GM21423 (cell line): ENCODE measurements around the gene SYCP3.
"Not testable (repeated sequence)": the region's sequence is repeated elsewhere in the genome, so short reads cannot be mapped to it uniquely, and the experiment has no call there.

Experiments used
- ATAC-seq: cut with Tn5 transposase; IDR thresholded peaks from one replicate; pipeline ENCODE4 v1.9.1; 2021; ENCODE audit warnings: mild to moderate bottlenecking, moderate library complexity; ENCODE audit not compliant: unreplicated experiment

Gene SYCP3

DNA sequence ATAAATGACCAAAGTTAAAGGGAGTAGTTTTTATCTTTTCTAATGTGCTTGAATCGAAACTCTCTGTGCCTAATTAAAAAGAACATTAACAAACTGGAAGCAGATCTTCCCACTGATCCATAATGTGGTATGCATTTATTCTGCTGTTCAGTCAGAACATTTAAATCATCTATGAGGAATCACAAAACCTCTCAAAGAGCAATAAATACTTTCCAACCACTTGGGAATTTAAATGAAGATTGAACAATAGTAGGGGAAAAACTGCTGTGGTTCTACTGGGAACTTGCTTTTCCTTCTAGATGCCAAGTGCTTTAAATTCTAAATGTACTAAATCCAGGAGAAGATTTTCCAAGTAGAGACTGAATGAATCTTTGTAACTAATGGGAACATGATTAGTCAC lies 54.2 kb downstream of the SYCP3 start:
- no peak for ATAC-seq

DNA sequence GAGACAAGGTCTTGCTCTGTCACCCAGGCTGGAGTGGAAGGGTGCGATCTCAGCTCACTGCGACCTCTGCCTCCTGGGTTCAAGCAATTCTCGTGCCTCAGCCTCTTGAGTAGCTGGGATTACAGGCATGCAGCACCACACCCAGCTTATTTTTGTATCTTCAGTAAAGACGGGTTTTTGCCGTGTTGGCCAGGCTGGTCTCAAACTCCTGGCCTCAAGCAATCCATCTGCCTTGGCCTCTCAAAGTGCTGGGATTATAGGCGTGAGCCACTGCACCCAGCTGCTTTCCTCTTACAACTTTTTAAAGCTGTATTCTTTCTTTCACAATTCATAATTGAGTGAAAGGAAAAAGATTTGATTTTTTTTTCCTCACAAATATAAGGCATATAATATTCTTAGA lies 57.6 kb downstream of the SYCP3 start:
- not testable (repeated sequence) for ATAC-seq

DNA sequence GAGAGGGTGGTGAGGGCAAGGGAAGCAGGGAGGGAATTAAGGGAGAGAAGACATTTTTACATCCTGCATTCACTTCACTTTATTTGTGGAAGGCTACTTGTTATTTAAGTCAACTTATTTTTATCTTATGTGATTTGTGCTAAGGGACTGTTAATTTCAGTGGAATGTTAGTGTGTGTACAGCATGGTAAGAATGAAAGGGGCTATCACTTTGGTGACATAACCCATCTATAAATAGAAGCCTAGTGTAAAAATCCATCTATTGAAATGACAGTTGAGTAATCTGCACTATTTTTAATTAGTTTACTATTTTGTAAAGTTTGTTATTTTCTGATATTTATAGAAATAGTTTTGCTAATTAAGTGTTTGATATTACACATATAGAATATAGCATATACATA lies 58.6 kb downstream of the SYCP3 start:
- ATAC-seq = no peak

DNA sequence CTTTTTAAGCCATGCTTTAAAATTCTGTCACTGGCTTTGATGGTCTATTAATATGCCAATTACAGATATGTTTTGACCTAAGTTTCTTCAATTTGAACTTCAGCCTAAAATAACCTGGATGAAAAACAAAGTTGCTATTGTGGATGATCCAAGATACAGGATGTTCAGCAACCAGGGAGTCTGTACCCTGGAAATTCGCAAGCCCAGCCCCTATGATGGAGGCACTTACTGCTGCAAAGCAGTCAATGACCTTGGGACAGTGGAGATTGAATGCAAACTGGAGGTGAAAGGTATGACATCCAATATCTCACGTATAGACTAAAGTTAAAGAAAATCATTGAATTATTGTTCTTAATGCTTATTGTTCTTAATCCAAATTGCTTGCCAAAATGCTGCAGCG lies 59.0 kb downstream of the SYCP3 start:
- no peak for ATAC-seq
